Breast epithelium (tissue), 4 donors: Measurements from ENCODE around the gene TJAP1. TPM values are rescaled to one million over a fixed set of nuclear protein-coding genes. Genes with fewer than 3 reads are reported as not detected.
"Not testable (repeated sequence)": the region's sequence is repeated elsewhere in the genome, so short reads cannot be mapped to it uniquely, and the experiment has no call there.

Source experiments
- DNase-seq, 2 donors: peaks; one replicate each; pipeline ENCODE4 v3.0.0-alpha.2; 2019; ENCODE audit warnings: low spot score in 2 of 2
- H3K27ac ChIP-seq, 2 donors: fragments of 200-600 bp; sonication (generic) in 1 of 2; one replicate each; pipeline ENCODE4 v1.5.1; 2016 to 2019; ENCODE audit warnings: mild to moderate bottlenecking in 1 of 2
- H3K27me3 ChIP-seq, 2 donors: fragments of 200-600 bp; sonication (generic) in 1 of 2; one replicate each; pipeline versions ENCODE4 v1.5.1 to v1.6.0; 2017 to 2019; ENCODE audit warnings: control low read depth in 1 of 2, mild to moderate bottlenecking in 1 of 2
- H3K36me3 ChIP-seq: fragments of 200-600 bp; one replicate; pipeline ENCODE4 v1.5.1; 2019
- H3K4me1 ChIP-seq, 2 donors: fragments of 200-600 bp; sonication (generic); one replicate each; pipeline ENCODE4 v1.5.1; 2016 to 2019; ENCODE audit warnings: control low read depth in 1 of 2
- H3K4me3 ChIP-seq, 3 donors: fragments of 200-600 bp; sonication (generic); 1 replicate in 2 of 3; 2 replicates in 1 of 3; pipeline ENCODE4 v1.5.1; 2016 to 2019; ENCODE audit warnings: mild to moderate bottlenecking in 3 of 3, moderate library complexity in 2 of 3
- H3K9me3 ChIP-seq, 2 donors: fragments of 200-600 bp; sonication (generic) in 1 of 2; one replicate each; pipeline ENCODE4 v1.5.1; 2016 to 2019; ENCODE audit warnings: control low read depth in 1 of 2
- POLR2A ChIP-seq: fragments of 450-650 bp; IDR thresholded peaks from one replicate; pipeline ENCODE4 v1.6.1; 2016; ENCODE audit warnings: antibody characterized with exemption, mild to moderate bottlenecking, moderate library complexity
- POLR2AphosphoS5 ChIP-seq, 3 donors: sonication (generic); formaldehyde crosslinking; IDR thresholded peaks; one replicate each; pipeline ENCODE4 v1.6.1; 2017; ENCODE audit warnings: antibody characterized with exemption in 3 of 3
- intact Hi-C: fragments of 100-400 bp; cut with DNase I; formaldehyde crosslinking; loops from one replicate; pipeline ENCODE4 v1.15.1; 2023; ENCODE audit warnings: low total_unique reads
- total RNA-seq, 3 donors: library from RNA; depleted of rRNA; stranded (reverse); fragments of >200 nt; gene quantifications; one replicate each; pipeline ENCODE4 v1.1.0, GENCODE V29; 2016
- TF ChIP-seq, protein P1 (sequence below), 3 donors: fragments of 450-650 bp; IDR thresholded peaks; one replicate each; pipeline ENCODE4 v1.5.1; 2016 to 2017; ENCODE audit warnings: antibody characterized with exemption in 3 of 3, mild to moderate bottlenecking in 3 of 3, moderate library complexity in 3 of 3

Gene TJAP1
- total RNA-seq, 3 donors from 2014 or later = 18.6 to 21.8 (median 21.3) TPM

DNA sequence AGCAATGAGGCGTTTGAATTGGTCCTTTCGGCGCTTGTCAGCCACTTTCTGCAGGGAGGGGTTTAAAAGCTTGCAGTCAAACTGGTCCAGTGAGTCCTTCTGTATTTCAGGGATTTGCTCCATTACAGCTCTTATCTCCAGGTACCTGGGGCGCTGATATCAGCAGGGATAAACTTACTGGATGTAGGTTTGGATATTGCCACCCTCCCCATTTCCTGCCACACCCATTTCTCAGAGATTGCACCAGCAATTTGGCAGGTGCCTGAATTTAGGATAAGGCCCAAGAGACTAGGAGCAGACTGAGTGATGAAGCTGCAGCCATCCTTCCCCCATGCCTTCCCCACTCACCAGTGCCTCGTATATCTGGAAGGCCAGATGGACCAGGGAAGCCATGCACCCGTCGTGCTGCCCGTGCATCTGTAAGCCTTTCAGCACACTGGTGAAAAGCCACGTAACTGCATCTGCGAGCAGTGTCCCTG lies 47.2 kb downstream of the TJAP1 start:
- TF ChIP-seq POLR2A = no peak
- TF ChIP-seq, protein P1, sequence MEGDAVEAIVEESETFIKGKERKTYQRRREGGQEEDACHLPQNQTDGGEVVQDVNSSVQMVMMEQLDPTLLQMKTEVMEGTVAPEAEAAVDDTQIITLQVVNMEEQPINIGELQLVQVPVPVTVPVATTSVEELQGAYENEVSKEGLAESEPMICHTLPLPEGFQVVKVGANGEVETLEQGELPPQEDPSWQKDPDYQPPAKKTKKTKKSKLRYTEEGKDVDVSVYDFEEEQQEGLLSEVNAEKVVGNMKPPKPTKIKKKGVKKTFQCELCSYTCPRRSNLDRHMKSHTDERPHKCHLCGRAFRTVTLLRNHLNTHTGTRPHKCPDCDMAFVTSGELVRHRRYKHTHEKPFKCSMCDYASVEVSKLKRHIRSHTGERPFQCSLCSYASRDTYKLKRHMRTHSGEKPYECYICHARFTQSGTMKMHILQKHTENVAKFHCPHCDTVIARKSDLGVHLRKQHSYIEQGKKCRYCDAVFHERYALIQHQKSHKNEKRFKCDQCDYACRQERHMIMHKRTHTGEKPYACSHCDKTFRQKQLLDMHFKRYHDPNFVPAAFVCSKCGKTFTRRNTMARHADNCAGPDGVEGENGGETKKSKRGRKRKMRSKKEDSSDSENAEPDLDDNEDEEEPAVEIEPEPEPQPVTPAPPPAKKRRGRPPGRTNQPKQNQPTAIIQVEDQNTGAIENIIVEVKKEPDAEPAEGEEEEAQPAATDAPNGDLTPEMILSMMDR (IDR thresholded peaks at IDR 0.05) = no peak
- no peak for TF ChIP-seq POLR2AphosphoS5 (IDR thresholded peaks at IDR 0.05)
- H3K9me3 ChIP-seq = no peaks in the 10 kb centered on the region
- peaks cover 13% of the 10 kb centered on the region for H3K36me3 ChIP-seq
- intact Hi-C loops = no loop called here
- no peak overlapping the region for H3K4me3 ChIP-seq
- DNase-seq = no peak
- H3K27ac ChIP-seq = no peak overlapping the region
- no peaks in the 10 kb centered on the region for H3K4me1 ChIP-seq
- H3K27me3 ChIP-seq = no peaks in the 10 kb centered on the region

DNA sequence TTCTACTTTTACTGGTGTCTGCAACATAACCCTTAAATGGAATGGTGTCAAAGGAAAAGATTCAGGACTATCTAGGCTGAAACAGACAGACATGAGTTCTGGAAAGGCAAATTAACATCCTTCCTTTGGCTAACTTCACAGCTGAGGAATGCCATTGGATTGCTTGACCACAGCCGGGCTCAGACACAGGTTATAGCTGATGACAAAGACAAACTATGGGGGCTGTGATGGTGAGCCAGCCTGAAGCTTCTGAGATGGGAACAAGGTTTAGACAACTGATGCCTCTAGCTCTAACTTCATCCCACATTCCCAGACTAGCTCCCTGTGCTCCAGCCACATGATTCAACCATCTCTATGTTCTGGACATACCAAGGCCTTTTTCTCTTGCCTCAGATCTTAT lies 54.8 kb downstream of the TJAP1 start:
- Histone ChIP-seq H3K4me1 (no peaks in the 10 kb centered on the region), H3K27me3 (no peaks in the 10 kb centered on the region), H3K9me3 (no peaks in the 10 kb centered on the region), H3K27ac (no peak overlapping the region), H3K4me3 (no peak overlapping the region), H3K36me3 (no peaks in the 10 kb centered on the region)
- no peak for DNase-seq
- intact Hi-C loops = no loop called here
- no peak for TF ChIP-seq POLR2AphosphoS5 (IDR thresholded peaks at IDR 0.05)
- TF ChIP-seq, protein P1 (IDR thresholded peaks at IDR 0.05) = no peak
- no peak for TF ChIP-seq POLR2A

DNA sequence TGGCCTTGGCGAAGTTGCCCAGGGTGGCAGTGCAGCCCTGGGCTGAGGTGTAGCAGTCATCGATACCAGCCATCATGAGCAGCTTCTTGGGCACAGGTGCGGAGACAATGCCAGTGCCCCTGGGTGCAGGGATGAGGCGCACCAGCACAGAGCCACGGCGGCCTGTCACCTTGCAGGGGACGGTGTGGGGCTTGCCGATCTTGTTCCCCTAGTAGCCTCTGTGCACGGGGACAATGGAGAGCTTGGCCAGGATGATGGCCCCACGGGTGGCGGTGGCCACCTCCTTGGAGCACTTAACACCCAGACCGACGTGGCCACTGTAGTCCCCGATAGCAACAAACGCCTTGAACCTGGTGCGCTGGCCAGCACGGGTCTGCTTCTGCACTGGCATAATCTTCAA lies 61.6 kb downstream of the TJAP1 start:
- H3K27me3 ChIP-seq, H3K27ac ChIP-seq, H3K9me3 ChIP-seq, DNase-seq, intact Hi-C loops, H3K4me1 ChIP-seq, H3K36me3 ChIP-seq, H3K4me3 ChIP-seq: not testable (repeated sequence)

DNA sequence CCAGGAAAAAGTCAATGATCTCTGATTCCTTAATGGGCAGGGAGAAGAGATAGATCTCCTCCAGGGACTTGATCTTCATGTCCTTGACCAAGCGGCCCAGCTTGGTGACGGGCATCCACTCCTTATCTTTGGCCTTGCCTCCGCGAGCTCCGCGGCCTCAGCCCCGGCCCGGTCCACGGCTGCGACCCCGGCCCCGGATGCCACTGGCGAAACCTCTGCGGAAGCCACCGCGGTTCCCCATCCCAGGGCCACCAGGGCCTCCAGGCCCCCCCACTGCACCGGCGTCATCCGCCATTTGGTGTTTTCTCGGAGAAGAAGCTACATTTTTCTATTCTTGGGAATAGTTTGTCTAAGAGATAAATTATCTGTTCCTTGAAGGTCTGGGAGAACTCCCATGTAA lies 62.0 kb downstream of the TJAP1 start:
- DNase-seq, H3K9me3 ChIP-seq, H3K36me3 ChIP-seq, H3K27ac ChIP-seq, H3K4me1 ChIP-seq, H3K4me3 ChIP-seq, intact Hi-C loops, H3K27me3 ChIP-seq: not testable (repeated sequence)

DNA sequence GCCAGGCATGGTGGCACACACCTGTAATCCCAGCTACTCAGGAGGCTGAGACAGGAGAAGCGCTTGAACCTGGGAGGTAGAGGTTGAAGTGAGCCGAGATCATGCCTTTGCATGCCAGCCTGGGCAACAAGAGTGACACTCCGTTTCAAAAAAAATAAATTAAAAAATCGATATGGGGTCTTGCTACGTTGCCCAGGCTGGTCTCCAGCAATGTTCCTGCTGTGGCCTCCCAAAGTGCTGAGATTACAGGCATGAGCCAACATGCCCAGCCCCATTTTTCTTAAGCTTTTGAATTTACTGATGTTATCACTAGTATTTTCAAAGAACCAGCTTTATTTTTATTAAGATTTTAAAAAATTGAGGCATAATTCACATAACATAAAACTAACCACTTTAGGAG lies 63.1 kb downstream of the TJAP1 start:
- Histone ChIP-seq H3K4me1 (no peaks in the 10 kb centered on the region), H3K9me3 (no peaks in the 10 kb centered on the region), H3K27me3 (no peaks in the 10 kb centered on the region), H3K4me3 (no peak overlapping the region), H3K36me3 (no peaks in the 10 kb centered on the region), H3K27ac (no peak overlapping the region)
- intact Hi-C loops = no loop called here
- TF ChIP-seq POLR2A (no peak), POLR2AphosphoS5 (IDR thresholded peaks at IDR 0.05) (no peak)
- TF ChIP-seq, protein P1 (IDR thresholded peaks at IDR 0.05) = no peak
- DNase-seq = no peak

DNA sequence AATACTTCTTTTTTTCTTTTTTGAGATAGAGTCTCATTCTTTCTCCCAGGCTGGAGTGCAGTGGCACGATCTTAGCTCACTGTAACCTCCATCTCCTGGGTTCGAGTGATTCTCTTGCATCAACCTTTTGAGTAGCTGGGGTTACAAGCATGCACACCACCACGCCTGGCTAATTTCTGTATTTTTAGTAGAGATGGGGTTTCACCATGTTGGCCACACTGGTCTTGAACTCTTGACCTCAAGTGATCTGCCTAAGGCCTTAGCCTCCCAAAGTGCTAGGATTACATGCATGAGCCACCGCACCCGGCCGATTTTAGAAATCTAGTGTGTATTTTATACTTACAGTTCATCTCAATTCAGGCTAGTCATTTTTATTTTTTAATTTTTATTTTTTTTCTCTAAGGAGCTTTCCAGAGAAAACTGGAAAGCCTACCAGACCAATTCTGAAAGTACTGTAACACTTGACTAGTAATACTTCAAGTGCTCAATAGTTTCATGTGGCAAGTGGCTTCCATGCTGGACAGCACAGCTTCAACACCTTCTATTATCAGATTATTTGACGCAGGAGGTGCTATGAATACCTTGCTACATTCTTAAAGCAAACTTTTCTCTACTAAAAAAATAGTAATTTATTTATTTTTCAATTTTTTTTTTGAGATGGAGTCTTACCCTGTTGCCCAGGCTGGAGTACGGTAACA lies 64.6 kb downstream of the TJAP1 start:
- intact Hi-C loops = no loop called here

More for the DNA sequence above, 64.6 kb downstream of the TJAP1 start:
- Histone ChIP-seq H3K27ac (no peak overlapping the region), H3K4me3 (no peak overlapping the region), H3K4me1 (no peaks in the 10 kb centered on the region), H3K27me3 (no peaks in the 10 kb centered on the region), H3K9me3 (no peaks in the 10 kb centered on the region), H3K36me3 (no peaks in the 10 kb centered on the region)
- TF ChIP-seq POLR2AphosphoS5 (IDR thresholded peaks at IDR 0.05) = no peak
- TF ChIP-seq, protein P1 (IDR thresholded peaks at IDR 0.05) = no peak
- no peak for TF ChIP-seq POLR2A
- no peak for DNase-seq
